GM23248 (cell line): Measurements from ENCODE around the gene REV3L. TPM values are rescaled to one million over a fixed set of nuclear protein-coding genes. Genes with fewer than 3 reads are reported as not detected.

ENCODE experiments used
- DNase-seq: peaks from one replicate; pipeline ENCODE4 v3.0.0-alpha.2; 2015
- H2AFZ ChIP-seq: fragments of 200-600 bp; sonication (generic); 2 replicates; pipeline ENCODE4 v1.6.1; 2016; ENCODE audit warnings: antibody characterized with exemption
- H3F3A ChIP-seq: fragments of 200-600 bp; sonication (generic); 2 replicates; pipeline ENCODE4 v1.6.1; 2016; ENCODE audit warnings: mild to moderate bottlenecking, antibody characterized with exemption, mixed run types; ENCODE audit not compliant: insufficient read depth
- H3K27ac ChIP-seq: fragments of 200-600 bp; sonication (generic); 2 replicates; pipeline ENCODE4 v1.5.1; 2016; ENCODE audit warnings: mild to moderate bottlenecking
- H3K27me3 ChIP-seq: fragments of 200-600 bp; sonication (generic); replicated peaks from 2 replicates; pipeline ENCODE4 v1.6.1; 2016; ENCODE audit warnings: mild to moderate bottlenecking; ENCODE audit not compliant: insufficient read depth
- H3K36me3 ChIP-seq: fragments of 200-600 bp; sonication (generic); 2 replicates; pipeline ENCODE4 v1.6.1; 2016; ENCODE audit warnings: low read depth, mild to moderate bottlenecking
- H3K4me1 ChIP-seq: fragments of 200-600 bp; sonication (generic); 2 replicates; pipeline ENCODE4 v1.6.1; 2016; ENCODE audit warnings: mild to moderate bottlenecking; ENCODE audit not compliant: insufficient read depth
- H3K4me2 ChIP-seq: fragments of 200-600 bp; sonication (generic); one replicate; pipeline ENCODE4 v1.6.1; 2016; ENCODE audit warnings: mild to moderate bottlenecking; ENCODE audit not compliant: unreplicated experiment
- H3K4me3 ChIP-seq: fragments of 200-600 bp; sonication (generic); 2 replicates; pipeline ENCODE4 v1.5.1; 2016; ENCODE audit warnings: mild to moderate bottlenecking
- H3K79me2 ChIP-seq: fragments of 200-600 bp; sonication (generic); 2 replicates; pipeline ENCODE4 v1.6.1; 2016; ENCODE audit warnings: mild to moderate bottlenecking; ENCODE audit not compliant: insufficient read depth
- H3K9ac ChIP-seq: fragments of 200-600 bp; sonication (generic); 2 replicates; pipeline ENCODE4 v1.6.1; 2016; ENCODE audit warnings: mild to moderate bottlenecking
- H3K9me2 ChIP-seq: fragments of 200-600 bp; sonication (generic); 2 replicates; pipeline ENCODE4 v1.6.1; 2016; ENCODE audit warnings: mixed run types, mild to moderate bottlenecking, moderate library complexity; ENCODE audit not compliant: insufficient read depth
- H3K9me3 ChIP-seq: fragments of 200-600 bp; sonication (generic); one replicate; pipeline ENCODE4 v1.6.1; 2017; ENCODE audit warnings: low read depth
- H4K20me1 ChIP-seq: fragments of 200-600 bp; sonication (generic); 2 replicates; pipeline ENCODE4 v1.6.0; 2016; ENCODE audit not compliant: insufficient read depth
- EZH2 ChIP-seq: fragments of 200-600 bp; sonication (generic); IDR thresholded peaks from 2 replicates; pipeline ENCODE4 v1.6.1; 2018; ENCODE audit warnings: antibody characterized with exemption, mild to moderate bottlenecking; ENCODE audit not compliant: insufficient read depth, poor library complexity, severe bottlenecking
- EZH2phosphoT487 ChIP-seq: fragments of 200-600 bp; sonication (generic); IDR thresholded peaks from 2 replicates; pipeline ENCODE4 v1.6.1; 2018; ENCODE audit warnings: antibody characterized with exemption, moderate library complexity, mild to moderate bottlenecking, low read depth; ENCODE audit not compliant: insufficient read depth
- WGBS, 2 experiments: methylation state at CpG; one replicate each; pipeline ENCODE4 v1.1.6; 2015 to 2017; ENCODE audit warnings: low lambda C conversion rate in 2 of 2, low coverage in 1 of 2; ENCODE audit errors: missing lambda C conversion rate in 2 of 2; 5-methylcytosine and 5-hydroxymethylcytosine counted together
- in situ Hi-C: fragments of 300-500 bp; cut with MboI; formaldehyde crosslinking; loops from 2 replicates; pipeline ENCODE4 v1.15.0; 2020
- polyA plus RNA-seq: library from polyadenylated mRNA; unstranded; fragments of >200 nt; fragmentation: Nextera tagmentation; extraction: Ambion mirVana; gene quantifications from 2 replicates; pipeline ENCODE4 v1.2.1, GENCODE V29; 2016
- total RNA-seq: library from RNA; depleted of rRNA; stranded (reverse); fragments of >200 nt; shearing (Covaris generic); gene quantifications from 2 replicates; pipeline ENCODE4 v1.2.3, GENCODE V29; 2014

REV3L gene
- total and polyA plus RNA-seq, 2 experiments from 2014 or later, result 25.0 to 25.1 TPM

GRCh38 chr6:111283707-111284106 lies 199.3 kb downstream of the REV3L start:
- Histone ChIP-seq H3K9ac (no peak overlapping the region), H3K9me3 (no peaks in the 10 kb centered on the region), H3K27ac (no peak overlapping the region), H4K20me1 (no peaks in the 10 kb centered on the region), H3K4me1 (no peaks in the 10 kb centered on the region), H2AFZ (no peak overlapping the region), H3K27me3 (no peaks in the 10 kb centered on the region), H3K79me2 (no peaks in the 10 kb centered on the region), H3K4me2 (no peak overlapping the region), H3K4me3 (no peak overlapping the region), H3F3A (no peaks in the 10 kb centered on the region), H3K9me2 (no peaks in the 10 kb centered on the region), H3K36me3 (no peaks in the 10 kb centered on the region; the same call in 1 of the 2 replicates)
- DNase-seq, result no peak
- 91 to 98% methylated on average over 2 of the region's 2 CpGs for WGBS, 2 experiments
- TF ChIP-seq EZH2 (no peak), EZH2phosphoT487 (no peak)
- in situ Hi-C loops, result no loop called here

GRCh38 chr6:111282515-111282914 lies 200.5 kb downstream of the REV3L start:
- H3K4me1 ChIP-seq, result no peaks in the 10 kb centered on the region
- no peaks in the 10 kb centered on the region for H3K79me2 ChIP-seq
- no peak overlapping the region for H2AFZ ChIP-seq
- WGBS, 2 experiments, result 89 to 97% methylated on average over 1 of the region's 1 CpG
- no peak overlapping the region for H3K4me3 ChIP-seq
- no peaks in the 10 kb centered on the region for H3K9me2 ChIP-seq
- H3F3A ChIP-seq, result no peaks in the 10 kb centered on the region
- no peaks in the 10 kb centered on the region for H4K20me1 ChIP-seq
- no peaks in the 10 kb centered on the region; the same call in 1 of the 2 replicates for H3K36me3 ChIP-seq
- no peak for DNase-seq
- no peak overlapping the region for H3K4me2 ChIP-seq
- H3K27me3 ChIP-seq, result no peaks in the 10 kb centered on the region
- H3K27ac ChIP-seq, result no peak overlapping the region
- no peak overlapping the region for H3K9ac ChIP-seq
- in situ Hi-C loops, result no loop called here
- no peak for TF ChIP-seq EZH2phosphoT487
- TF ChIP-seq EZH2, result no peak
- H3K9me3 ChIP-seq, result no peaks in the 10 kb centered on the region

GRCh38 chr6:111280445-111280955 lies 202.5 kb downstream of the REV3L start:
- H3F3A ChIP-seq, result no peaks in the 10 kb centered on the region
- 94 to 95% methylated on average over 4 of the region's 4 CpGs for WGBS, 2 experiments
- DNase-seq, result no peak
- peaks cover 10% of the 10 kb centered on the region; the same call in 1 of the 2 replicates for H3K36me3 ChIP-seq
- in situ Hi-C loops, result no loop called here
- H4K20me1 ChIP-seq, result no peaks in the 10 kb centered on the region
- H3K79me2 ChIP-seq, result no peaks in the 10 kb centered on the region
- H3K4me3 ChIP-seq, result no peak overlapping the region
- no peaks in the 10 kb centered on the region for H3K9me3 ChIP-seq
- H3K27me3 ChIP-seq, result no peaks in the 10 kb centered on the region
- no peak overlapping the region for H2AFZ ChIP-seq
- H3K4me2 ChIP-seq, result no peak overlapping the region
- TF ChIP-seq EZH2, result no peak
- no peak for TF ChIP-seq EZH2phosphoT487
- H3K4me1 ChIP-seq, result no peaks in the 10 kb centered on the region
- H3K27ac ChIP-seq, result no peak overlapping the region
- no peaks in the 10 kb centered on the region for H3K9me2 ChIP-seq
- no peak overlapping the region for H3K9ac ChIP-seq

- peaks cover 3% of the 10 kb centered on the region for H3K9me3 ChIP-seq
- no peaks in the 10 kb centered on the region for H3K9me2 ChIP-seq
- H3K36me3 ChIP-seq, result peaks cover 22% of the 10 kb centered on the region; the same call in 1 of the 2 replicates
- no peak overlapping the region for H3K27ac ChIP-seq
- no peaks in the 10 kb centered on the region for H3K4me1 ChIP-seq
- no peak overlapping the region for H3K9ac ChIP-seq
- no peak overlapping the region for H3K4me2 ChIP-seq
- TF ChIP-seq EZH2phosphoT487 (no peak), EZH2 (no peak)
- H4K20me1 ChIP-seq, result no peaks in the 10 kb centered on the region
- WGBS, 2 experiments, result 94 to 96% methylated on average over 2 of the region's 2 CpGs
- no peak overlapping the region for H3K4me3 ChIP-seq
- no peak for DNase-seq
- in situ Hi-C loops, result no loop called here
- H3F3A ChIP-seq, result no peaks in the 10 kb centered on the region
- H3K79me2 ChIP-seq, result no peaks in the 10 kb centered on the region
- H2AFZ ChIP-seq, result no peak overlapping the region
- H3K27me3 ChIP-seq, result no peaks in the 10 kb centered on the region
Observed at GRCh38 chr6:111278731-111279130, 204.3 kb downstream of the REV3L start.

- Histone ChIP-seq H3K9me2 (no peaks in the 10 kb centered on the region), H3K36me3 (peaks cover 22% of the 10 kb centered on the region; the same call in 1 of the 2 replicates), H3K4me1 (no peaks in the 10 kb centered on the region), H3K9ac (no peak overlapping the region), H3K4me3 (no peak overlapping the region), H4K20me1 (no peaks in the 10 kb centered on the region), H3K79me2 (no peaks in the 10 kb centered on the region), H3K9me3 (peaks cover 3% of the 10 kb centered on the region), H2AFZ (no peak overlapping the region), H3K4me2 (no peak overlapping the region), H3F3A (no peaks in the 10 kb centered on the region), H3K27me3 (no peaks in the 10 kb centered on the region), H3K27ac (no peak overlapping the region)
- in situ Hi-C loops, result no loop called here
- no peak for DNase-seq
- TF ChIP-seq EZH2phosphoT487 (no peak), EZH2 (no peak)
- WGBS, 2 experiments, result 95 to 100% methylated on average over 1 of the region's 1 CpG
Observed at GRCh38 chr6:111277819-111278218, 205.2 kb downstream of the REV3L start.
